ENCODE measurements around the gene H19. TPM values are rescaled to one million over a fixed set of nuclear protein-coding genes. Genes with fewer than 3 reads are reported as not detected.

H19 gene
- total and polyA plus RNA-seq, 2 donors from 2014 or later = 53.8 to 140 TPM

GRCh38 chr11:1958367-1958766 is 39.3 kb downstream of the H19 start:
- no peaks in the 10 kb centered on the region for H3K9me3 ChIP-seq (ENCODE audit: control insufficient read depth in 2 of 3, insufficient read depth in 1 of 3, low read length in 3 of 3)
- H3K27me3 ChIP-seq (ENCODE audit: control insufficient read depth, insufficient read depth, low read length) = no peaks in the 10 kb centered on the region
- no peak overlapping the region for H3K4me3 ChIP-seq (ENCODE audit: low read length in 3 of 3)
- no peak for FAIRE-seq
- H3K9ac ChIP-seq (ENCODE audit: low read length in 3 of 3) = no peak overlapping the region
- H3K36me3 ChIP-seq (ENCODE audit: control insufficient read depth in 2 of 3, insufficient read depth in 3 of 3, low read length in 3 of 3) = no peaks in the 10 kb centered on the region
- DNase-seq = no peak
- intact Hi-C loops (cut with DNase I) = no loop called here
- TF ChIP-seq CTCF (IDR thresholded peaks at IDR 0.05; ENCODE audit: borderline replicate concordance, extremely low read depth, insufficient read depth) = no peak
- H3K27ac ChIP-seq (ENCODE audit: low read depth in 2 of 2, low read length in 2 of 2) = no peak overlapping the region
- H3K4me1 ChIP-seq (ENCODE audit: control insufficient read depth in 2 of 3, insufficient read depth in 2 of 3, low read depth in 1 of 3, low read length in 3 of 3) = no peaks in the 10 kb centered on the region

- Histone ChIP-seq H3K4me3 (ENCODE audit: low read length in 3 of 3) (no peak overlapping the region), H3K27me3 (ENCODE audit: control insufficient read depth, insufficient read depth, low read length) (no peaks in the 10 kb centered on the region), H3K4me1 (ENCODE audit: control insufficient read depth in 2 of 3, insufficient read depth in 2 of 3, low read depth in 1 of 3, low read length in 3 of 3) (no peaks in the 10 kb centered on the region), H3K27ac (ENCODE audit: low read depth in 2 of 2, low read length in 2 of 2) (no peak overlapping the region), H3K36me3 (ENCODE audit: control insufficient read depth in 2 of 3, insufficient read depth in 3 of 3, low read length in 3 of 3) (no peaks in the 10 kb centered on the region), H3K9me3 (ENCODE audit: control insufficient read depth in 2 of 3, insufficient read depth in 1 of 3, low read length in 3 of 3) (no peaks in the 10 kb centered on the region), H3K9ac (ENCODE audit: low read length in 3 of 3) (no peak overlapping the region)
- FAIRE-seq (no peak), DNase-seq (peak in 1 of 5 donors; percentile 20)
- intact Hi-C loops (cut with DNase I) = no loop called here
- no peak for TF ChIP-seq CTCF (IDR thresholded peaks at IDR 0.05; ENCODE audit: borderline replicate concordance, extremely low read depth, insufficient read depth)
Measured at GRCh38 chr11:1953489-1954266, 44.0 kb downstream of the H19 start.

GRCh38 chr11:1952806-1953482 is 44.7 kb downstream of the H19 start:
- intact Hi-C loops (cut with DNase I) = no loop called here
- no peaks in the 10 kb centered on the region for H3K4me1 ChIP-seq (ENCODE audit: control insufficient read depth in 2 of 3, insufficient read depth in 2 of 3, low read depth in 1 of 3, low read length in 3 of 3)
- FAIRE-seq (no peak), DNase-seq (no peak)
- no peak overlapping the region for H3K9ac ChIP-seq (ENCODE audit: low read length in 3 of 3)
- H3K27me3 ChIP-seq (ENCODE audit: control insufficient read depth, insufficient read depth, low read length) = no peaks in the 10 kb centered on the region
- H3K27ac ChIP-seq (ENCODE audit: low read depth in 2 of 2, low read length in 2 of 2) = no peak overlapping the region
- TF ChIP-seq CTCF (IDR thresholded peaks at IDR 0.05; ENCODE audit: borderline replicate concordance, extremely low read depth, insufficient read depth) = no peak
- no peak overlapping the region for H3K4me3 ChIP-seq (ENCODE audit: low read length in 3 of 3)
- H3K36me3 ChIP-seq (ENCODE audit: control insufficient read depth in 2 of 3, insufficient read depth in 3 of 3, low read length in 3 of 3) = no peaks in the 10 kb centered on the region
- no peaks in the 10 kb centered on the region for H3K9me3 ChIP-seq (ENCODE audit: control insufficient read depth in 2 of 3, insufficient read depth in 1 of 3, low read length in 3 of 3)

Data from kidney (tissue), 14 donors.